ENCODE data around the gene ARID1B.

Gene ARID1B

GRCh38 chr6:157019115-157019641 lies 242.0 kb downstream of the ARID1B start:
- H3K36me3 ChIP-seq = no peaks in the 10 kb centered on the region
- peak overlapping the region; percentile 95 to 98 for H3K27ac ChIP-seq
- no peaks in the 10 kb centered on the region for H3K27me3 ChIP-seq
- H3K4me3 ChIP-seq = no peak overlapping the region
- intact Hi-C loops (cut with DNase I; ENCODE audit: low total_unique reads) = no loop called here
- no peaks in the 10 kb centered on the region for H3K9me3 ChIP-seq
- no peak for TF ChIP-seq CTCF (IDR thresholded peaks at IDR 0.05)
- no peak for DNase-seq
- peaks cover 3 to 55% (median 19%) of the 10 kb centered on the region in 4 donors for H3K4me1 ChIP-seq

- peak overlapping the region in 1 of 2 donors; percentile 68 for H3K4me3 ChIP-seq
These were observed 242.6 kb downstream of the ARID1B start for GRCh38 chr6:157019733-157020132.

GRCh38 chr6:157020398-157020797 lies 243.2 kb downstream of the ARID1B start:
- H3K27ac ChIP-seq = peak overlapping the region; percentile 95 to 98
- no peaks in the 10 kb centered on the region for H3K27me3 ChIP-seq
- H3K9me3 ChIP-seq = no peaks in the 10 kb centered on the region
- no peak for TF ChIP-seq CTCF (IDR thresholded peaks at IDR 0.05)
- intact Hi-C loops (cut with DNase I; ENCODE audit: low total_unique reads) = loop anchor here (2.0 to 5.0 kb wide), 3 partner anchors 243 to 334 kb away; partner anchors contain the start of gene ARID1B
- peaks cover 3 to 59% (median 20%) of the 10 kb centered on the region in 4 donors for H3K4me1 ChIP-seq
- no peak for DNase-seq
- H3K36me3 ChIP-seq = no peaks in the 10 kb centered on the region
- peak overlapping the region; percentile 68 to 90 for H3K4me3 ChIP-seq

More at GRCh38 chr6:157019733-157020132, 242.6 kb downstream of the ARID1B start:
- Histone ChIP-seq H3K36me3 (no peaks in the 10 kb centered on the region), H3K9me3 (no peaks in the 10 kb centered on the region), H3K4me1 (peaks cover 3 to 59% (median 20%) of the 10 kb centered on the region in 4 donors), H3K27me3 (no peaks in the 10 kb centered on the region), H3K27ac (peak overlapping the region; percentile 95 to 98)
- no peak for DNase-seq
- no peak for TF ChIP-seq CTCF (IDR thresholded peaks at IDR 0.05)
- intact Hi-C loops (cut with DNase I; ENCODE audit: low total_unique reads) = loop anchor here (2.0 to 5.0 kb wide), 3 partner anchors 242 to 333 kb away; partner anchors contain the start of gene ARID1B

GRCh38 chr6:157020881-157021343 lies 243.7 kb downstream of the ARID1B start:
- no peak for TF ChIP-seq CTCF (IDR thresholded peaks at IDR 0.05)

DNA sequence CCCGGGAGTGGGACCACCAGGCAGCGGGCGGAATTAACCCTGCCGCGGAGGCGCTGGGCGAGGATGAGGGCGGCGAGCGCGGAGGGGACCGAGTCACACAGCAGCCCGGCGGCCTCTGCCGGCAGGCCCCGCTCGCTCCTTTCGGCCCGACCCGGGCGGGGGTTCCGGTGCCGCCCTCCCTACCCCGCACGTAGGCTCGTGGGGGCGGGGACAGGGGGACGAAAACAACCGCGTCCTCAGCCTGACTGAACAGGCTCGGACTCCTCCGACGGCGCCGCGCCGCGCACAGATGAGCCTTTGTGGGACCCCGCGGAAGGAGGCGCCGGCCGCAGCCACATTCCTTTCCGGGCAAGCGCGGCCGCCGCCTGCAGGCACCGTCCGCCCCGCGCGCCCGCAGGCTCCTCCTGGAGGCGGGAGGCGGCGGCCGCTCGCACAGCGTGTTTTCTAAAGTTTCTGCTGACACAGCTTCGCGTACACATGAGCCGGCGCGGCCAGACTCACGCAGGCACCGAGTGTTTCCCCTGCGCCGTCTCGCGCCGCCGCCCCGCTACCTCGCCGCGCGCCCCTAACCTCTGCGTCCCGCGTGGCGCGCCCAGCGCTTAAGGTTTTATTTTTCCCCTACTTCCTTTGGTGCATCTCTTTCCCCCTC lies 244.3 kb downstream of the ARID1B start:
- intact Hi-C loops (cut with DNase I; ENCODE audit: low total_unique reads) = loop anchor here (2.0 to 5.0 kb wide), 3 partner anchors 244 to 335 kb away; partner anchors contain the start of gene ARID1B
- TF ChIP-seq CTCF (IDR thresholded peaks at IDR 0.05) = peak; percentile 40

More at GRCh38 chr6:157020881-157021343, 243.7 kb downstream of the ARID1B start:
- Histone ChIP-seq H3K27ac (peak overlapping the region; percentile 95 to 98), H3K9me3 (no peaks in the 10 kb centered on the region), H3K4me3 (peak overlapping the region; percentile 68 to 90), H3K36me3 (no peaks in the 10 kb centered on the region), H3K27me3 (no peaks in the 10 kb centered on the region), H3K4me1 (peaks cover 3 to 59% (median 20%) of the 10 kb centered on the region in 4 donors)
- DNase-seq = no peak
- intact Hi-C loops (cut with DNase I; ENCODE audit: low total_unique reads) = loop anchor here (2.0 to 5.0 kb wide), 3 partner anchors 244 to 334 kb away; partner anchors contain the start of gene ARID1B

More for the DNA sequence above, 244.3 kb downstream of the ARID1B start:
- Histone ChIP-seq H3K9me3 (no peaks in the 10 kb centered on the region), H3K27ac (peak overlapping the region; percentile 95 to 98), H3K36me3 (no peaks in the 10 kb centered on the region), H3K27me3 (no peaks in the 10 kb centered on the region), H3K4me3 (peak overlapping the region; percentile 68 to 90), H3K4me1 (peaks cover 3 to 59% (median 20%) of the 10 kb centered on the region in 4 donors)
- peak; percentile 94 to 96 for DNase-seq
